T-helper 17 cell (primary cell): ENCODE data around the gene DUOX2. TPM values are rescaled to one million over a fixed set of nuclear protein-coding genes. Genes with fewer than 3 reads are reported as not detected.

Experiments
- ATAC-seq: fragments of 150-1000 bp; cut with Tn5 transposase; 2 replicates; pipeline ENCODE4 v1.10.0; 2021; ENCODE audit warnings: mild to moderate bottlenecking, moderate library complexity
- DNase-seq, 3 donors: peaks; one replicate each; pipeline versions ENCODE4 v3.0.0 to v3.0.0-alpha.2; 2020 to 2021
- H3K9me3 ChIP-seq: one replicate; pipeline ENCODE4 v1.7.0; 2013; ENCODE audit warnings: low read length, mild to moderate bottlenecking; ENCODE audit not compliant: control insufficient read depth, poor library complexity, severe bottlenecking
- H3K27ac Mint-ChIP-seq: one replicate; pipeline ENCODE4 v1.8.0; 2022; ENCODE audit warnings: mild to moderate bottlenecking, moderate library complexity, mixed read lengths
- H3K27me3 Mint-ChIP-seq: one replicate; pipeline ENCODE4 v1.8.0; 2022; ENCODE audit warnings: mixed read lengths
- H3K36me3 Mint-ChIP-seq: one replicate; pipeline ENCODE4 v1.8.0; 2022; ENCODE audit warnings: low read depth, mixed read lengths
- H3K4me1 Mint-ChIP-seq: one replicate; pipeline ENCODE4 v1.8.0; 2022; ENCODE audit warnings: mild to moderate bottlenecking, mixed read lengths
- H3K4me3 Mint-ChIP-seq: one replicate; pipeline ENCODE4 v1.8.0; 2022; ENCODE audit warnings: mild to moderate bottlenecking, moderate library complexity, mixed read lengths
- total RNA-seq, 4 donors: library from RNA in 2 of 4; stranded (reverse) in 2 of 4; gene quantifications; one replicate each; pipeline ENCODE4 v1.2.3 and lab custom pipeline; 2022 to 2026

The DUOX2 gene
- total RNA-seq, 2 donors from 2014 or later, result 0.27 TPM; not detected in 1

DNA sequence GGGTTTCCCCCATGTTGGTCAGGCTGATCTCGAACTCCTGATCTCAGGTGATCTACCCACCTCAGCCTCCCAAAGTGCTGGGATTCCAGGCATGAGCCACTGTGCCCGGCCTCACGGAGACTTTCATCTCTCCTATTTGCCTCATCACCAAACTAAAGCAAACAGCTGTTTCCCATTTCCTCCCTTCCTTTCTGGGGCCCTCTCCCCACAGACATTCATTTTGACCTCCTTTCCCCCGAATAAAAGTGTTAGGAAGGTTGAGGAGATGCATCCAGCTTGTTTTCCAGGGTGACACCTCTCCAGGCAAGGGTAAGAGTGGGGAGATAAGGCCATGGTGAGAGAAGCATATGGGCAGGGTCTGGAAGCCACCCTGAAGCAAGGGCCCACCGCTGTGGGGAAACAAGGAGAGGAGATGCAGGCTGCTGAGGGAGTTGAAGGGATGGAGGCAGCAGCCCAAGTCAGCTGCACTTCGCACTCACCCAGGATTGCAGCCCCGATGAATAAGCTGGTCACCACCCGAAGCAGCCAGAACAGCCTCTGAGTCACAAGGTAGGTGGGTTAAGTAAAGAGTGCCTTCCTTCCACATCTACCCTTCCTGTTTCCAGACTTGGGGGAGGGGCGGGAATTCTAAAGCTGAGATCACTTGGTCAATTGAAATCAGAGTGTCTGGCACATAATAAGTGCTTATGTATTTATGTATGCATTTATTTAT, 7.9 kb upstream of the DUOX2 start:
- peaks cover 83% of the 10 kb centered on the region for H3K27me3 Mint-ChIP-seq
- H3K4me1 Mint-ChIP-seq, result peaks cover 19% of the 10 kb centered on the region
- H3K27ac Mint-ChIP-seq, result no peak overlapping the region
- H3K36me3 Mint-ChIP-seq, result peaks cover 22% of the 10 kb centered on the region
- DNase-seq, result no peak
- H3K4me3 Mint-ChIP-seq, result no peak overlapping the region
- no peak for ATAC-seq
- no peaks in the 10 kb centered on the region for H3K9me3 ChIP-seq

DNA sequence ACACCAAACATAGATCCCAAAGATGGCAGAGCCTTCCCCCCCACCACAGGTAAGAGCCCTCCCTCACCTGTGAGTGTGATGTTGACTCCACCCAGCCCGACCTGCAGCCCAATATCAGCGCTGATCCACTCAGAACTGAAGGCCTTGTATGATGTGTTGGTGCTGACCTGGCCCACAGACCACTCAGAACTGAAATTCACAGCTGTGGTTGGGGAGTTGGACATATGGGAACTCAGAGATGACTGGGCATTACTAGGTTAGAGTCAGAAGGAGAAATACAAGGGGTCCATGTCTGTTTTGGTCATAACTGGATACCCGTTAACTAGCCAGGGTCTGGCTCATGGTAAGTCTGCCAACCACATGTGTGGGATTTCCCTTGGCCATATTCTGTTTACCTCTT, 7.0 kb upstream of the DUOX2 start:
- Mint-ChIP-seq H3K4me3 (no peak overlapping the region), H3K36me3 (peaks cover 18% of the 10 kb centered on the region), H3K4me1 (peaks cover 18% of the 10 kb centered on the region), H3K27me3 (peaks cover 84% of the 10 kb centered on the region), H3K27ac (no peak overlapping the region)
- no peak for DNase-seq
- ATAC-seq, result no peak
- no peaks in the 10 kb centered on the region for H3K9me3 ChIP-seq

DNA sequence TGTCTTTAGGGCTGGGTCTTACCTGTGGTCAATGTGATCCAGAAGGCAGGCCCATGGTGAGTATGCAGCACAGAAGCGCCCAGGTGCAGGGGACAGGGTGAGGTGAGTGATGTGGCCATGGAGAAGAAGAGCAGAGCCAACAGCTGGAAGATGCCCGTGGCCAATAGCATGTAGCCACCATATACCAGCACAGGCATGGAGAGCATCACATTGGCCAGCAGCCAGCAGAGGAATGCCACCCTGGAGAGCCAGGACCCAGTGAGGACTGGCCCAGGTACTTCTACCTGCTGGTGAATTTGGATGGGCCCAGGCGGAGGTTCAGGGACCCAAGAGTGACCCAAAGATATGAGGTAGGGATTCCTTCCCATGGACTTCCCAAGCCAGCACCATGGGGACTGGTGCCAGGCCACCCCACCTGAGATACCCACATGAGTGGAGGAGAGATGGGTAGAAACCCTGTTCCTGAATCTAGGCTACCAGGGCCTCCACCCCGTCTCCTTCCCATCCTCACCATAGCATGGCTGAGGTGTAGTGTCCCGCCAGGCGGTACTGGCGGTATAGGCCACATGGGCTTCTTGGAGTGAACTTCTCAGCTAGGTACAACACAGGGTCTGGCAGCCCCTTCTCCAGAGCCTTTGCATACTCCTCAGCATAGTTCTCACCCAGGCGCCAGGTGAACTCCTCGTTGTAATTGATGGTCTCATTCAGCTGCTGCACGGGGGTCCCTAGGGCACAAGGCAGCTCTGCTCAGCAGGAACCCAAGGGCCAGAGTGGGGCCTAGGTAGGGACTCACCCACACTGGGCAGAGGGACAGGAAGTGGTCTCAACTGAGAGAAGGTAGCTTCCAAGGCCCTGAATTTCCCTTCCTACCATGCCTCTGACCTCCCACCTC, 6.4 kb upstream of the DUOX2 start:
- H3K9me3 ChIP-seq, result no peaks in the 10 kb centered on the region
- H3K4me1 Mint-ChIP-seq, result peaks cover 18% of the 10 kb centered on the region
- peaks cover 84% of the 10 kb centered on the region for H3K27me3 Mint-ChIP-seq
- H3K27ac Mint-ChIP-seq, result no peak overlapping the region
- H3K36me3 Mint-ChIP-seq, result peaks cover 12% of the 10 kb centered on the region
- ATAC-seq (no peak), DNase-seq (no peak)
- H3K4me3 Mint-ChIP-seq, result no peak overlapping the region

DNA sequence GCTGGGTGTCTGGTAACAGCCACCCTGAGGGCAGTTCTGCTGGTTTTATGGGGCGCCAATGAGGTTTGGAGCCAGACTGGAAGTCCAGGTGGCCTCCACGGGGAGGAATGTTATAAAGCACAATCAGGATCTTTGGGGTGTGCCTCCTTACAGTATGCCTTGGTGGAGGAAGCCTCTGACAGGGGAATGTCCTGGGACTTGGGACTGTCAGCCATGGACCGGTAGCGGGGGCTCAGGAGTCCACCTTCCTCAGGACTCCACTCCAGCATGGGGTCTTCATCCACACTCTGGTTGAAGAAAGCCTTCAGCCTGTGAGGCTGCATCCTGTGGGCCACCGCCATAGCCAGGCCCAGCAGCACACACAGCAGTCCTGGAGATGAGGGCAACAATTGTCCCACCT, 5.0 kb upstream of the DUOX2 start:
- Mint-ChIP-seq H3K4me1 (peaks cover 26% of the 10 kb centered on the region), H3K36me3 (peaks cover 10% of the 10 kb centered on the region), H3K4me3 (no peak overlapping the region), H3K27me3 (peaks cover 87% of the 10 kb centered on the region), H3K27ac (no peak overlapping the region)
- no peaks in the 10 kb centered on the region for H3K9me3 ChIP-seq
- ATAC-seq (no peak), DNase-seq (no peak)

DNA sequence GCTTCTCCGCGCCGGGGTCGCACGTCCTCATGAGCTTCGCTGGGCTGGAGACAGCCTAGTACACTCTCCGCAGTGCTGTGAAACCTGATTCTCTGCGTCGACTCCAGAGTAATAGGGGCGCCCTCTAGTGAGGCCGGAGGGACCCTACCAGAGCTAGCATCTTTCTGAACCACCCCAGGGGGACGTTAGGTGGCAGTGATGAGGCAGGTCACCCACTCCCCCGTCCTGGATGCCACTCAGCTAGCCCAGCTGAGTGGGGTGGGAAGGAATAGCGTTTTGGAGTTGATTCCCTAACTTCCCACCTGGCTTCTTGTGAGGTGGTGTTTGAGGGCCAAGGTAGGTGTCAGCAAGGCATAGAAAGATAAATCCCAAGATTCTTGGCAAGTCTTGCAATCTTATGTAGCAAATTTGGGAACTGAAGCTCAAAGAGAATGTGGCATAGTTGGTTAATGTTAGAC, 4.2 kb upstream of the DUOX2 start:
- H3K9me3 ChIP-seq, result no peaks in the 10 kb centered on the region
- Mint-ChIP-seq H3K27ac (peak overlapping the region; percentile 43), H3K36me3 (peaks cover 13% of the 10 kb centered on the region), H3K27me3 (peaks cover 87% of the 10 kb centered on the region), H3K4me3 (peak overlapping the region; percentile 86), H3K4me1 (peaks cover 32% of the 10 kb centered on the region)
- peak; percentile 99 for ATAC-seq
- peak; percentile 57 to 76 (median 65) for DNase-seq

DNA sequence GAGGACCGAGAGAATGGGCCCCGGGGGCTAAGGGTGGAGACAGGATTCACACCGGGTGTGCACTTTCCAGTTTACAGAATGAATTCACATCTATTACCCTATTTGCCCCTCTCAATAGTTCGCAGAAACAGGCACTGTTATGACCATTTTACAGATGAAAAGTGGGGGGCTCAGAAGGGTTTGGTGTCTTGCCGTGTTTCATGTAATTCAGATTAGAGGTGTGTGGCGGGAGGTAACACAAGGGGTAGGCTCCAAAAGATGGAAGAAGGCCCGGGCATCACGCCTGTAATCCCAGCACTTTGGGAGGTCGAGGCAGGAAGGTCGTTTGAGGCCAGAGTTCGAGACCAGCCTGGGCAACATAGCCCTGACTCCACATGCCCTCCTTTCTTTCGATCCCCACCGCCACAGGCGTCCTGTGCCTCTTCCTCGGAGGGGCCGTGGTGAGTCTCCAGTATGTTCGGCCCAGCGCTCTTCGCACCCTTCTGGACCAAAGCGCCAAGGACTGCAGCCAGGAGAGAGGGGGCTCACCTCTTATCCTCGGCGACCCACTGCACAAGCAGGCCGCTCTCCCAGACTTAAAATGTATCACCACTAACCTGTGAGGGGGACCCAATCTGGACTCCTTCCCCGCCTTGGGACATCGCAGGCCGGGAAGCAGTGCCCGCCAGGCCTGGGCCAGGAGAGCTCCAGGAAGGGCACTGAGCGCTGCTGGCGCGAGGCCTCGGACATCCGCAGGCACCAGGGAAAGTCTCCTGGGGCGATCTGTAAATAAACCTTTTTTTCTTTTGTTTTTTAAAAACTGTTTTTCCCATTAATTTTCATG, 3.5 kb upstream of the DUOX2 start:
- Mint-ChIP-seq H3K27me3 (peaks cover 87% of the 10 kb centered on the region), H3K27ac (no peak overlapping the region), H3K4me3 (peak overlapping the region; percentile 86), H3K4me1 (peaks cover 34% of the 10 kb centered on the region), H3K36me3 (peaks cover 13% of the 10 kb centered on the region)
- ATAC-seq (peak; percentile 16), DNase-seq (no peak)
- H3K9me3 ChIP-seq, result no peaks in the 10 kb centered on the region

DNA sequence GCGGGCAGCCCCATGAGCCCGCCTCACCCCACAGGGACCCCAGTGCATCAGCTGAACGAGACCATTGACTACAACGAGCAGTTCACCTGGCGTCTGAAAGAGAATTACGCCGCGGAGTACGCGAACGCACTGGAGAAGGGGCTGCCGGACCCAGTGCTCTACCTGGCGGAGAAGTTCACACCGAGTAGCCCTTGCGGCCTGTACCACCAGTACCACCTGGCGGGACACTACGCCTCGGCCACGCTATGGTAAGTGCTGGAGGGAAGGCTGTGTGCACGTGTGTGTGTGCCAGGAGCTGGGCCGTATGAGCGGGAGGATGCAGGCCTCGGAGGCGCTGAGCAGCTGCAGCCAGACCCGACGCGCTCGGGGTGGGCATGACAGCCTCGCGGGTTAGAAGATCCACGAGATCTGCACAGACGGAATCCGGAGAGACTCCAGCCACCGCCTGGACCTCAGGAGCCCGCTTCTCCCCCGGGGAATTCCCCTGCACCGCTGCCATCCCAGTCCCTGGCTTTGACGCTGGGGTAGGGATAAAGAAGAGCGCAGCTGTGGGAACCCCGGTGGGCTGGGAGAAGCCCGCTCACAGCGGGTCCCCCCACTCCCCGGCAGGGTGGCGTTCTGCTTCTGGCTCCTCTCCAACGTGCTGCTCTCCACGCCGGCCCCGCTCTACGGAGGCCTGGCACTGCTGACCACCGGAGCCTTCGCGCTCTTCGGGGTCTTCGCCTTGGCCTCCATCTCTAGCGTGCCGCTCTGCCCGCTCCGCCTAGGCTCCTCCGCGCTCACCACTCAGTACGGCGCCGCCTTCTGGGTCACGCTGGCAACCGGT, 2.7 kb upstream of the DUOX2 start:
- H3K9me3 ChIP-seq, result no peaks in the 10 kb centered on the region
- Mint-ChIP-seq H3K27ac (no peak overlapping the region), H3K4me3 (peak overlapping the region; percentile 68), H3K27me3 (peaks cover 90% of the 10 kb centered on the region), H3K36me3 (peaks cover 11% of the 10 kb centered on the region), H3K4me1 (peaks cover 39% of the 10 kb centered on the region)
- ATAC-seq, result no peak
- no peak for DNase-seq

DNA sequence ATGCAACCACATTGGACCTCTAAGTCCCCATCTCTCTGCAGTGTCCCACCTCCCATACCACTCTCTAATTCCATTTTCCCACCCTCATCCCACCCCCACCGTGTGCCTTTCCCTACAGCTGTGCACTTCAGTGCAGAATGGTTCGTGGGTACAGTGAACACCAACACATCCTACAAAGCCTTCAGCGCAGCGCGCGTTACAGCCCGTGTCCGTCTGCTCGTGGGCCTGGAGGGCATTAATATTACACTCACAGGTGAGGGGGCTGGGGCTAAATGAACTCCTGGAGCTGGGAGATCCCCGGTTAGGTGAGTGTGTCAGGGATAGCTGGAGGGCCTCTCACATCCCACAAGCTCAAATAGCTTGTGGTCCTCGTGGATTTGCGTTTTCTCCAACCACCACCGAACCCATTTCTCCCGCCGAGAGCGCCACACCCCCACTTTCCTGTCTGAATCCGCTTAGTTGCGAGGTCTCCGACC, 2.1 kb upstream of the DUOX2 start:
- H3K9me3 ChIP-seq, result no peaks in the 10 kb centered on the region
- Mint-ChIP-seq H3K27me3 (peaks cover 87% of the 10 kb centered on the region), H3K36me3 (peaks cover 10% of the 10 kb centered on the region), H3K4me3 (peak overlapping the region; percentile 60), H3K4me1 (peaks cover 39% of the 10 kb centered on the region), H3K27ac (no peak overlapping the region)
- ATAC-seq (no peak), DNase-seq (no peak)

DNA sequence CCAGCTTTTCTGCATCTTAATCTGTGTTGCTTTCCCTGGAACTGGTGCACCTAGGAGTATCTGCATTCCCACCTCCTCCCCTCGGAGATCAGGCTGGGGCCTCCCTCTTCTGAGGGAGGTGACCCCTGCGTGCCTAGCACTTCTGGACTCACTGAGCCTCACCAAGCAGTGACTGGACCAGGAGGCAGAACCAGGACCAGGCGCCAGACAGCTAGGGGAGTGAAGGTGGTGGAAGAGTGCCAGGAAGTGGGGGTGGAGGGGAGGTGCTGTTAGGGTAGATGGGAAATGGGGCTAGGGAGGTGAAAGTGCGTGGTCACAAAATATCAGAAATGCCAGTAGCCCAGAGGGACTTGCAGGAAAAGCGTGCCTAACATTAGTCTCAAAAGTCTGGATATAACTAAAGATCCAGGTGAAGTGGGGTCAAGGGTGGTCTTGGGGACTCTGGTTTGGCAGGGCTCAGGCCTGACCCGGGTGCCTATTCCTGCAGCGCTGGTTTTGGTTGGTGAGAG, 1.4 kb upstream of the DUOX2 start:
- ATAC-seq, result no peak
- H3K4me1 Mint-ChIP-seq, result peaks cover 39% of the 10 kb centered on the region
- H3K4me3 Mint-ChIP-seq, result no peak overlapping the region
- no peaks in the 10 kb centered on the region for H3K9me3 ChIP-seq
- no peak overlapping the region for H3K27ac Mint-ChIP-seq
- DNase-seq, result no peak
- H3K27me3 Mint-ChIP-seq, result peaks cover 86% of the 10 kb centered on the region
- peaks cover 8% of the 10 kb centered on the region for H3K36me3 Mint-ChIP-seq

DNA sequence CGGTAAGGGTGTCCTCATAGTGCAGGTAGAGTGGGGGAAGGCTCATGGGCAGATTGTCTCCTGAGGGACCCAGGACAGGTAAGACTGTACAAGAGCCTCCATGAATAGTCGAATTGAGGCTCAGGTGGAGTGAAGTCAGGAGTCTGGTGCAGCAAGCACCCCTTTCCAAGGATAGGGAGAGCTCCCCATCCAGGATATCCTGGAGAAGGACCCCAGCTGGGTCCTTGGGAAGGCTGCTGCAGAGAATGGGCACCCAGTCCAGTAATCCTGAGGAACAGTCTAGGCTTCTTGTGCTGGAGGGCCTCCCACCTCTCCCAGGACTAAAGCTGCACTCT, 746 bp upstream of the DUOX2 start:
- no peak overlapping the region for H3K27ac Mint-ChIP-seq
- peaks cover 88% of the 10 kb centered on the region for H3K27me3 Mint-ChIP-seq
- DNase-seq, result no peak
- H3K36me3 Mint-ChIP-seq, result peaks cover 6% of the 10 kb centered on the region
- H3K9me3 ChIP-seq, result no peaks in the 10 kb centered on the region
- no peak for ATAC-seq
- H3K4me1 Mint-ChIP-seq, result peaks cover 39% of the 10 kb centered on the region
- H3K4me3 Mint-ChIP-seq, result peak overlapping the region; percentile 73

DNA sequence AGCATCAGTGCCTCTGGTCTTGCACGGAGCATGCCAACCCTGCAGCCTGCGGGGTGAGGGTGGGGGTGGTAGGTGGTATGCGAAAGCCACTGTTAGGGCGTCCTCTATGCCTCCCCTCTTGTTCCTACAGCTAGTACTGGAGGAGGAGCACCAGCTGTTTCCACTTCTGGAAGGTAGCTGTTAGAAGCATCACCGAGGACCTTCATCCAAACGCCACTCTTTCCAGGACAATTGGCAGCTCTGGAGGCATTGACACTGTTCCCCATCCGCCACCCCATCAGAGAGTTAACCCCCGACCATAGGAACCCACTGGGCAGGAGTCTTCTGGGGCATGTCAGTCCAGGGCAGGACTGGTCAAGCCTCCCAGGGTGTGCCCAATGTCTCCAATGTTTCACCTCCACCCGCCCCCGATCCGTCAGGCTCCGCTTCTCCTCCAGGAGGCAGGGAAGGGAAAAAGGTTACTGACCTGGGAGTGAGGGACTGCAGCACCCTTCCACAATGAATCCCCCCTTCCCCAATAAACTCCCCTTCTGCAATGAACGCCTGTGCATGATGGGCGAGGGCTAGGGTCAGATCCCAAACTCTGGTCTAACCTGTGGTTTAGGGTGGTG, 487 bp downstream of the DUOX2 start:
- Mint-ChIP-seq H3K4me3 (peak overlapping the region; percentile 81), H3K36me3 (peaks cover 6% of the 10 kb centered on the region), H3K27me3 (peaks cover 89% of the 10 kb centered on the region), H3K4me1 (peaks cover 39% of the 10 kb centered on the region), H3K27ac (no peak overlapping the region)
- no peaks in the 10 kb centered on the region for H3K9me3 ChIP-seq
- ATAC-seq (no peak), DNase-seq (no peak)
